H1 (cell line): ENCODE measurements around the gene DNAJB12. TPM values are rescaled to one million over a fixed set of nuclear protein-coding genes. Genes with fewer than 3 reads are reported as not detected.

Experiments
- CTCF ChIA-PET: fragments of 300-600 bp; sonication (Branson Sonifier 250); formaldehyde crosslinking; loops from one replicate; lab custom pipeline; 2021; ENCODE audit not compliant: partially characterized antibody; lab: Charles Lee
- POLR2A ChIA-PET: fragments of 300-600 bp; sonication (Branson Sonifier 250); formaldehyde crosslinking; loops from one replicate; lab custom pipeline; 2021; ENCODE audit warnings: inconsistent platforms; ENCODE audit not compliant: partially characterized antibody; lab: Charles Lee
- DNase-seq, 2 experiments: peaks; one replicate each; pipeline versions ENCODE4 v3.0.0 to v3.0.0-alpha.2; 2010 to 2022; ENCODE audit warnings: low spot score in 2 of 2, low read depth in 1 of 2, mixed read lengths in 1 of 2
- FAIRE-seq: peaks from 2 replicates; lab custom pipeline; 2011; peaks lifted over from hg19 to GRCh38; lab: Jason Lieb, UNC
- H2AFZ ChIP-seq: 2 replicates; pipeline ENCODE4 v1.8.1; 2012; ENCODE audit warnings: low read length, inconsistent platforms
- H2AK5ac ChIP-seq: 2 replicates; pipeline ENCODE4 v1.6.1; 2013; ENCODE audit warnings: low read depth, low read length
- H2BK120ac ChIP-seq: replicated peaks from 2 replicates; pipeline ENCODE3; 2013; ENCODE audit warnings: low read depth, low read length, inconsistent platforms
- H2BK12ac ChIP-seq: 2 replicates; pipeline ENCODE4 v1.6.1; 2013; ENCODE audit warnings: low read depth, low read length
- H2BK15ac ChIP-seq: 2 replicates; pipeline ENCODE4 v1.6.1; 2013; ENCODE audit warnings: low read length
- H2BK20ac ChIP-seq: 2 replicates; pipeline ENCODE4 v1.6.1; 2013; ENCODE audit warnings: low read length
- H2BK5ac ChIP-seq: 2 replicates; pipeline ENCODE4 v1.6.1; 2013; ENCODE audit warnings: low read depth, low read length
- H3K14ac ChIP-seq: 2 replicates; pipeline ENCODE4 v1.6.1; 2013; ENCODE audit warnings: inconsistent platforms; ENCODE audit not compliant: insufficient read length
- H3K18ac ChIP-seq: 2 replicates; pipeline ENCODE4 v1.6.1; 2013; ENCODE audit warnings: low read length; ENCODE audit errors: extremely low read depth
- H3K23ac ChIP-seq: 2 replicates; pipeline ENCODE4 v1.6.1; 2013; ENCODE audit warnings: inconsistent platforms; ENCODE audit not compliant: insufficient read length
- H3K23me2 ChIP-seq: 2 replicates; pipeline ENCODE4 v1.6.1; 2013; ENCODE audit warnings: low read depth, low read length
- H3K27ac ChIP-seq: 2 replicates; pipeline ENCODE4 v1.6.1; 2011; ENCODE audit warnings: low read depth, low read length, inconsistent platforms
- H3K27me3 ChIP-seq, 4 experiments: replicated peaks in 1 of 4; 1 replicate in 1 of 4; 2 replicates in 3 of 4; pipeline versions ENCODE4 v1.6.1 to v1.8.1; 2011 to 2013; ENCODE audit warnings: low read length in 3 of 4, mild to moderate bottlenecking in 3 of 4, inconsistent platforms in 2 of 4, mixed read lengths in 2 of 4, moderate library complexity in 1 of 4; ENCODE audit not compliant: control insufficient read depth in 3 of 4, insufficient read depth in 3 of 4; ENCODE audit errors: extremely low read depth in 1 of 4
- H3K36me3 ChIP-seq, 4 experiments: 2 replicates each; pipeline versions ENCODE4 v1.6.1 to v1.8.1; 2011 to 2013; ENCODE audit warnings: mild to moderate bottlenecking in 4 of 4, low read length in 3 of 4, moderate library complexity in 2 of 4, control low read depth in 1 of 4, inconsistent platforms in 1 of 4; ENCODE audit not compliant: insufficient read depth in 4 of 4, control insufficient read depth in 2 of 4
- H3K4ac ChIP-seq: replicated peaks from 2 replicates; pipeline ENCODE3; 2013; ENCODE audit warnings: low read length, low read depth, mixed read lengths, inconsistent platforms; ENCODE audit not compliant: insufficient read length
- H3K4me1 ChIP-seq, 4 experiments: replicated peaks in 1 of 4; 1 replicate in 1 of 4; 2 replicates in 3 of 4; pipeline versions ENCODE4 v1.6.1 to v1.8.1; 2011 to 2013; ENCODE audit warnings: low read length in 3 of 4, inconsistent platforms in 2 of 4, mixed read lengths in 1 of 4; ENCODE audit not compliant: insufficient read depth in 4 of 4, control insufficient read depth in 3 of 4
- H3K4me2 ChIP-seq, 2 experiments: 2 replicates each; pipeline versions ENCODE4 v1.6.1 to v1.8.1; 2011 to 2013; ENCODE audit warnings: low read depth in 2 of 2, low read length in 2 of 2, control low read depth in 1 of 2, inconsistent platforms in 1 of 2, mild to moderate bottlenecking in 1 of 2; ENCODE audit not compliant: insufficient read depth in 1 of 2
- H3K4me3 ChIP-seq, 4 experiments: fragments of 200-600, 300-600 bp in 1 of 4; sonication (generic), shearing (Covaris generic), sonication (Bioruptor Twin) in 1 of 4; 2 replicates each; pipeline versions ENCODE4 v1.5.1 to v1.8.1; 2011 to 2016; ENCODE audit warnings: low read length in 4 of 4, low read depth in 3 of 4, control low read depth in 2 of 4, inconsistent platforms in 2 of 4, mild to moderate bottlenecking in 2 of 4, mixed read lengths in 1 of 4, moderate library complexity in 1 of 4; ENCODE audit not compliant: insufficient read depth in 2 of 4; ENCODE audit errors: extremely low read depth in 1 of 4
- H3K56ac ChIP-seq: replicated peaks from 2 replicates; pipeline ENCODE3; 2013; ENCODE audit warnings: low read depth, mild to moderate bottlenecking, mixed read lengths, low read length, inconsistent platforms; ENCODE audit not compliant: insufficient read length
- H3K79me1 ChIP-seq: 2 replicates; pipeline ENCODE4 v1.6.1; 2013; ENCODE audit warnings: low read depth, low read length, control low read depth
- H3K79me2 ChIP-seq, 2 experiments: 2 replicates each; pipeline versions ENCODE4 v1.6.1 to v1.8.1; 2012 to 2013; ENCODE audit warnings: low read length in 2 of 2, mild to moderate bottlenecking in 2 of 2, inconsistent platforms in 1 of 2; ENCODE audit not compliant: insufficient read depth in 2 of 2, control insufficient read depth in 1 of 2
- H3K9ac ChIP-seq, 4 experiments: replicated peaks in 1 of 4; 1 replicate in 1 of 4; 2 replicates in 3 of 4; pipeline versions ENCODE4 v1.6.1 to v1.8.1; 2011 to 2013; ENCODE audit warnings: low read depth in 3 of 4, low read length in 3 of 4, control low read depth in 2 of 4, mild to moderate bottlenecking in 2 of 4, moderate library complexity in 2 of 4, inconsistent platforms in 1 of 4; ENCODE audit errors: extremely low read depth in 1 of 4
- H3K9me3 ChIP-seq, 2 experiments: 2 replicates each; pipeline versions ENCODE4 v1.6.1 to v1.8.1; 2012 to 2013; ENCODE audit warnings: mild to moderate bottlenecking in 2 of 2, moderate library complexity in 2 of 2, control low read depth in 1 of 2, inconsistent platforms in 1 of 2, low read depth in 1 of 2, low read length in 1 of 2, mixed read lengths in 1 of 2; ENCODE audit not compliant: insufficient read depth in 2 of 2
- H4K20me1 ChIP-seq, 2 experiments: replicated peaks in 1 of 2; 2 replicates each; pipeline versions ENCODE3 to v1.8.1; 2011 to 2013; ENCODE audit warnings: inconsistent platforms in 2 of 2, low read length in 2 of 2, mild to moderate bottlenecking in 1 of 2; ENCODE audit not compliant: insufficient read depth in 2 of 2, control insufficient read depth in 1 of 2
- H4K5ac ChIP-seq: 2 replicates; pipeline ENCODE4 v1.6.1; 2013; ENCODE audit warnings: low read length, low read depth, mixed read lengths, inconsistent platforms; ENCODE audit not compliant: insufficient read length
- H4K8ac ChIP-seq: 2 replicates; pipeline ENCODE4 v1.8.0; 2013; ENCODE audit warnings: mild to moderate bottlenecking, moderate library complexity, low read length, inconsistent platforms; ENCODE audit not compliant: insufficient read depth; ENCODE audit errors: extremely low read depth
- H4K91ac ChIP-seq: replicated peaks from 2 replicates; pipeline ENCODE3; 2013; ENCODE audit warnings: low read length, mixed read lengths, inconsistent platforms; ENCODE audit not compliant: insufficient read length
- ATF3 ChIP-seq: IDR thresholded peaks from 2 replicates; pipeline ENCODE4 v1.6.1; 2011; ENCODE audit warnings: low read depth, mild to moderate bottlenecking, low read length; ENCODE audit not compliant: insufficient read depth
- CEBPB ChIP-seq: IDR thresholded peaks from 2 replicates; pipeline ENCODE4 v1.6.1; 2012; ENCODE audit warnings: low read depth, low read length
- CTBP2 ChIP-seq: IDR thresholded peaks from 2 replicates; pipeline ENCODE4 v1.7.0; 2011; ENCODE audit warnings: borderline replicate concordance, mild to moderate bottlenecking, moderate library complexity, mixed read lengths, low read length; ENCODE audit not compliant: insufficient read depth, insufficient read length
- CTCF ChIP-seq, 3 experiments: IDR thresholded peaks; 1 replicate in 2 of 3; 2 replicates in 1 of 3; pipeline versions ENCODE4 v1.5.1 to v1.6.1; 2011; ENCODE audit warnings: low read length in 3 of 3, mild to moderate bottlenecking in 3 of 3, inconsistent platforms in 2 of 3, low read depth in 1 of 3, moderate library complexity in 1 of 3; ENCODE audit not compliant: insufficient read depth in 1 of 3; ENCODE audit errors: control extremely low read depth in 1 of 3
- POLR2AphosphoS5 ChIP-seq: IDR thresholded peaks from 2 replicates; pipeline ENCODE4 v1.6.1; 2011; ENCODE audit warnings: low read depth, low read length
- SIN3A ChIP-seq, 2 experiments: IDR thresholded peaks in 1 of 2; conservative IDR thresholded peaks in 1 of 2; 2 replicates each; pipeline ENCODE4 v1.6.1; 2011 to 2012; ENCODE audit warnings: low read length in 2 of 2, improper control_type of control experiment in 1 of 2, low read depth in 1 of 2, mild to moderate bottlenecking in 1 of 2
- SIRT6 ChIP-seq: IDR thresholded peaks from one replicate; pipeline ENCODE4 v1.7.1; 2012; ENCODE audit warnings: low read length, inconsistent platforms
- TAF1 ChIP-seq: IDR thresholded peaks from 2 replicates; pipeline ENCODE4 v1.6.1; 2011; ENCODE audit warnings: mild to moderate bottlenecking, low read depth, low read length
- WGBS, 2 experiments: shearing (Covaris generic) in 1 of 2; methylation state at CpG; one replicate each; pipeline versions ENCODE4 v1.1.6 to v1.1.7; 2013 to 2015; ENCODE audit warnings: low lambda C conversion rate in 2 of 2, mixed read lengths in 2 of 2, inconsistent platforms in 1 of 2, low coverage in 1 of 2, missing lambda C conversion rate in 1 of 2; ENCODE audit not compliant: insufficient replicate concordance in 2 of 2, insufficient coverage in 1 of 2, insufficient read length in 1 of 2; ENCODE audit errors: extremely low coverage in 1 of 2, missing lambda C conversion rate in 1 of 2; 5-methylcytosine and 5-hydroxymethylcytosine counted together
- polyA plus RNA-seq, 7 experiments: library from polyadenylated mRNA; depleted of rRNA in 3 of 7; stranded (reverse) in 5 of 7; unstranded in 2 of 7; fragments of >200 nt in 5 of 7; fragments of 200-250 nt in 2 of 7; gene quantifications; 1 replicate in 5 of 7; 2 replicates in 1 of 7; 4 replicates in 1 of 7; pipeline versions ENCODE4 v1.2.1 to v1.2.3, GENCODE V29; 2011 to 2013; ENCODE audit warnings: missing spikeins in 2 of 7, mixed read lengths in 2 of 7
- total RNA-seq: library from RNA; stranded (reverse); fragmentation: NEBNext Ultra II Directional; extraction: Animal tissue kit (Norgen Biotek cat#: 25700); gene quantifications from 2 replicates; pipeline ENCODE4 v1.2.1, GENCODE V29; 2021

The DNAJB12 gene
- total and polyA plus RNA-seq, 2 of the 8 experiments (the other 6 are each of a cell fraction or from before 2014, with no cell fraction given) = 10.8 to 20.5 TPM

- H4K8ac ChIP-seq = peak overlapping the region; percentile 64; the same call in 1 of the 2 replicates
- no peak overlapping the region; the same call in 1 of the 2 replicates for H2AFZ ChIP-seq
- H2BK5ac ChIP-seq = 0 out of 2 replicates have a peak overlapping the region, but pooled peaks have one; percentile 75
- H3K9ac ChIP-seq = peak overlapping the region in 3 of 4 experiments; percentile 6 to 55 (median 49); a peak in 4 of 7 replicates
- no peaks in the 10 kb centered on the region; a peak in 1 of 7 replicates for H3K27me3 ChIP-seq
- H2BK120ac ChIP-seq = no peak overlapping the region
- H4K91ac ChIP-seq = no peak overlapping the region
- peak overlapping the region; percentile 80 for H3K4ac ChIP-seq
- WGBS, 2 experiments = 35% methylated on average over 30 of the region's 30 CpGs; no CpG with 5 or more reads in 1 of the 2 experiments
- H4K5ac ChIP-seq = no peak overlapping the region
- H4K20me1 ChIP-seq = no peaks in the 10 kb centered on the region
- H3K4me3 ChIP-seq = peak overlapping the region; percentile 43 to 70 (median 56)
- H3K27ac ChIP-seq = 0 out of 2 replicates have a peak overlapping the region, but pooled peaks have one; percentile 8
- H3K4me2 ChIP-seq = peak overlapping the region; percentile 60 to 84
- POLR2A ChIA-PET = interaction anchor here (1.1 to 3.5 kb wide), 7 partner anchors 11 to 81 kb away, joined by 3 to 54 read pairs (median 6); partner anchors contain the start of genes ANAPC16, ASCC1 and DDIT4
- peak overlapping the region; percentile 72 for H3K18ac ChIP-seq
- FAIRE-seq = no peak
- 0 out of 2 replicates have a peak overlapping the region, but pooled peaks have one; percentile 60 for H2BK12ac ChIP-seq
- H3K56ac ChIP-seq = no peak overlapping the region
- H3K14ac ChIP-seq = no peak overlapping the region
- no peaks in the 10 kb centered on the region for H3K36me3 ChIP-seq
- peaks cover 5 to 21% (median 12%) of the 10 kb centered on the region in 4 experiments for H3K4me1 ChIP-seq
- no peak for DNase-seq
- H3K9me3 ChIP-seq = no peaks in the 10 kb centered on the region; a peak in 1 of 4 replicates
- no peaks in the 10 kb centered on the region for H3K79me2 ChIP-seq
- H3K23me2 ChIP-seq = peaks cover 5% of the 10 kb centered on the region; the same call in 1 of the 2 replicates
- H3K23ac ChIP-seq = no peak overlapping the region
- H2BK20ac ChIP-seq = no peak overlapping the region
- H2BK15ac ChIP-seq = peak overlapping the region; percentile 8; the same call in 1 of the 2 replicates
- CTCF ChIA-PET = interaction anchor here (0.8 to 1.8 kb wide), 3 partner anchors 23 to 1395 kb away, joined by 3 to 12 read pairs (median 4); no protein-coding TSS in a partner anchor
- 0 out of 2 replicates have a peak overlapping the region, but pooled peaks have one; percentile 68 for H2AK5ac ChIP-seq
- no peaks in the 10 kb centered on the region for H3K79me1 ChIP-seq
- TF ChIP-seq ATF3 (no peak), POLR2AphosphoS5 (0 out of 2 replicates have a peak, but pooled peaks have one; percentile 12), CEBPB (no peak), CTCF (IDR thresholded peaks at IDR 0.05; ENCODE audit: control extremely low read depth in 1 of 3, insufficient read depth in 1 of 3, low read depth in 1 of 3, low read length in 3 of 3) (no peak), SIN3A (conservative IDR thresholded peaks at IDR 0.05 in 1 of 2, IDR thresholded peaks at IDR 0.05 in 1 of 2; ENCODE audit: low read depth in 1 of 2, low read length in 2 of 2) (no peak), TAF1 (no peak), CTBP2 (no peak), SIRT6 (no peak)
Observed at GRCh38 chr10:72297281-72297804, 57.4 kb downstream of the DNAJB12 start.
